ENCODE measurements around the gene NKX1-1. TPM values are rescaled to one million over a fixed set of nuclear protein-coding genes. Genes with fewer than 3 reads are reported as not detected.

The NKX1-1 gene
- polyA plus RNA-seq, 1 donor from 2014 or later = not detected

DNA sequence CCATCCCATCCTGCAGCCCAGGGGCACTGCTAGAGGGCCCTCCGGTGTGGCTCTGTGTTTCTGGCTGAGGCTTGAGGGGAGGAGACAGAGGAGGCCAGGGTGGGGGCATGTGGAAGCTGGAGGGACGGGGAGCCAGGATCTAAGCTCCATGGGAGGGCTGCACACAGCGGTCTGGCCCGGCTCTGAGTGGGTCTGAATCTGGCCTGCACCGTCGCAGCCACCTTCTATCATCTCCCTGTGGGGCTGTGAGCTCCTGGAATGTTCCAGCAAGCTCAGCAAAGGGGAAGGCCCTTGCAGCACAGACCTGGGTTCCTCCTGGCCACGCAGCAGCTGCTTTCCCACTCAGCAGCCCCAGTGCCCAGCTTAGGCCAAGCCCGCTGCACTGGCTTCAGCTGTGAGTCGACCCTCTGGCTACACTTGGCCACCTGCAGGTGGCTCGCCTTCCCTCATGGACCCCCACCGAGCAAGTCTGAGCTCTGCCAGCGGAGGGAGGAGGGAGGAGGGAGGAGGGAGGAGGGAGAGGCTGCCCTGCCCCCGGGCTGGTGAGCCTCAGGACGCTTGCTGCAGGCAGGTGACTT lies 5.3 kb downstream of the NKX1-1 start:
- Histone ChIP-seq H3F3A (ENCODE audit: insufficient read depth, low read length, poor library complexity, severe bottlenecking) (no peaks in the 10 kb centered on the region), H3K27me3 (ENCODE audit: insufficient read depth, low read depth, low read length) (peaks cover 55% of the 10 kb centered on the region)

DNA sequence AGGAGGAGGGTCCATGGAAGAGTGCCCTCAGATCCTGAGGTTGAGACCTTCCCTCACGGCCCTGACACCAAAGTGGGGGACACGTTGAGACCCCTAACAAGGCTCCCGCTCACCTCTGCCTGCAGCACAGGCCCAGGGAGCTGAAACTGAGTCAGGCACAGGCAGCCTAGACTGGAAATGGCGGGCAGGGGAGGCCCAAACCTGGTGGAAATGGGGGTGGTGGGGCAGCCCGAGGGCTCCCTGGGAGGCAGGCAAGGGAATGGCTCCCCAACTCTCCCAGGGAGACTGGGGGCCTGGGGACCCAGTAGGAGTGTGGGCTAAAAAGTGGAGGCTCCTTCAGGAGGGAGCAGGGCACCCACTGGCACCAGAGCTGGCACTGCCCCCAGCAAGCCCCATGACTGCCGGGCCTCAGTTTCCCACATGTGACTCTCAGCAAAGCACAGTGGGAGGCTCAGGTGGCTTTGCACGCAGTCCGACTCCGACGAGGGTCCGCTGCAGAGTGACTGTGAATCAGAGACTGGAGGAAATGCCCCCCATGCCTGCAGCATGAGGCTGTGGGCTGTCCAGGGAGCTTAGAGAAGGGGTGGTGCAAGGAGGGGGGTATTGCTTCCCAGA lies 5.9 kb downstream of the NKX1-1 start:
- H4K20me1 ChIP-seq (ENCODE audit: insufficient read depth) = no peaks in the 10 kb centered on the region
- H3K9me2 ChIP-seq (ENCODE audit: insufficient read depth, low read length) = no peaks in the 10 kb centered on the region
- TF ChIP-seq POLR2AphosphoS5 (IDR thresholded peaks at IDR 0.05) (no peak), TAF1 (IDR thresholded peaks at IDR 0.05; ENCODE audit: low read depth) (no peak), MXI1 (conservative IDR thresholded peaks at IDR 0.05; ENCODE audit: poor library complexity, severe bottlenecking) (no peak), SMC3 (conservative IDR thresholded peaks at IDR 0.05; ENCODE audit: poor library complexity) (no peak), EP300 (conservative IDR thresholded peaks at IDR 0.05; ENCODE audit: poor library complexity, severe bottlenecking) (no peak), EZH2 (IDR thresholded peaks at IDR 0.05; ENCODE audit: borderline replicate concordance, insufficient read depth, low read length, poor library complexity, severe bottlenecking) (no peak), RAD21 (conservative IDR thresholded peaks at IDR 0.05) (no peak)
- TF ChIP-seq, protein P1, sequence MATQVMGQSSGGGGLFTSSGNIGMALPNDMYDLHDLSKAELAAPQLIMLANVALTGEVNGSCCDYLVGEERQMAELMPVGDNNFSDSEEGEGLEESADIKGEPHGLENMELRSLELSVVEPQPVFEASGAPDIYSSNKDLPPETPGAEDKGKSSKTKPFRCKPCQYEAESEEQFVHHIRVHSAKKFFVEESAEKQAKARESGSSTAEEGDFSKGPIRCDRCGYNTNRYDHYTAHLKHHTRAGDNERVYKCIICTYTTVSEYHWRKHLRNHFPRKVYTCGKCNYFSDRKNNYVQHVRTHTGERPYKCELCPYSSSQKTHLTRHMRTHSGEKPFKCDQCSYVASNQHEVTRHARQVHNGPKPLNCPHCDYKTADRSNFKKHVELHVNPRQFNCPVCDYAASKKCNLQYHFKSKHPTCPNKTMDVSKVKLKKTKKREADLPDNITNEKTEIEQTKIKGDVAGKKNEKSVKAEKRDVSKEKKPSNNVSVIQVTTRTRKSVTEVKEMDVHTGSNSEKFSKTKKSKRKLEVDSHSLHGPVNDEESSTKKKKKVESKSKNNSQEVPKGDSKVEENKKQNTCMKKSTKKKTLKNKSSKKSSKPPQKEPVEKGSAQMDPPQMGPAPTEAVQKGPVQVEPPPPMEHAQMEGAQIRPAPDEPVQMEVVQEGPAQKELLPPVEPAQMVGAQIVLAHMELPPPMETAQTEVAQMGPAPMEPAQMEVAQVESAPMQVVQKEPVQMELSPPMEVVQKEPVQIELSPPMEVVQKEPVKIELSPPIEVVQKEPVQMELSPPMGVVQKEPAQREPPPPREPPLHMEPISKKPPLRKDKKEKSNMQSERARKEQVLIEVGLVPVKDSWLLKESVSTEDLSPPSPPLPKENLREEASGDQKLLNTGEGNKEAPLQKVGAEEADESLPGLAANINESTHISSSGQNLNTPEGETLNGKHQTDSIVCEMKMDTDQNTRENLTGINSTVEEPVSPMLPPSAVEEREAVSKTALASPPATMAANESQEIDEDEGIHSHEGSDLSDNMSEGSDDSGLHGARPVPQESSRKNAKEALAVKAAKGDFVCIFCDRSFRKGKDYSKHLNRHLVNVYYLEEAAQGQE (IDR thresholded peaks at IDR 0.05; ENCODE audit: borderline replicate concordance) = no peak
- TF ChIP-seq, protein P2, sequence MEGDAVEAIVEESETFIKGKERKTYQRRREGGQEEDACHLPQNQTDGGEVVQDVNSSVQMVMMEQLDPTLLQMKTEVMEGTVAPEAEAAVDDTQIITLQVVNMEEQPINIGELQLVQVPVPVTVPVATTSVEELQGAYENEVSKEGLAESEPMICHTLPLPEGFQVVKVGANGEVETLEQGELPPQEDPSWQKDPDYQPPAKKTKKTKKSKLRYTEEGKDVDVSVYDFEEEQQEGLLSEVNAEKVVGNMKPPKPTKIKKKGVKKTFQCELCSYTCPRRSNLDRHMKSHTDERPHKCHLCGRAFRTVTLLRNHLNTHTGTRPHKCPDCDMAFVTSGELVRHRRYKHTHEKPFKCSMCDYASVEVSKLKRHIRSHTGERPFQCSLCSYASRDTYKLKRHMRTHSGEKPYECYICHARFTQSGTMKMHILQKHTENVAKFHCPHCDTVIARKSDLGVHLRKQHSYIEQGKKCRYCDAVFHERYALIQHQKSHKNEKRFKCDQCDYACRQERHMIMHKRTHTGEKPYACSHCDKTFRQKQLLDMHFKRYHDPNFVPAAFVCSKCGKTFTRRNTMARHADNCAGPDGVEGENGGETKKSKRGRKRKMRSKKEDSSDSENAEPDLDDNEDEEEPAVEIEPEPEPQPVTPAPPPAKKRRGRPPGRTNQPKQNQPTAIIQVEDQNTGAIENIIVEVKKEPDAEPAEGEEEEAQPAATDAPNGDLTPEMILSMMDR (IDR thresholded peaks at IDR 0.05; ENCODE audit: poor library complexity, severe bottlenecking) = no peak
- H2AFZ ChIP-seq (ENCODE audit: low read depth, low read length) = no peak overlapping the region
- no peak overlapping the region for H3K4me2 ChIP-seq (ENCODE audit: low read length)
- peaks cover 48% of the 10 kb centered on the region for H3K27me3 ChIP-seq (ENCODE audit: insufficient read depth, low read depth, low read length)
- no peak overlapping the region for H3K4me3 ChIP-seq (ENCODE audit: low read length)
- H3F3A ChIP-seq (ENCODE audit: insufficient read depth, low read length, poor library complexity, severe bottlenecking) = no peaks in the 10 kb centered on the region
- H3K9ac ChIP-seq (ENCODE audit: low read length) = no peak overlapping the region
- no peaks in the 10 kb centered on the region for H3K36me3 ChIP-seq (ENCODE audit: insufficient read depth, low read length)
- H3K27ac ChIP-seq (ENCODE audit: low read length) = no peak overlapping the region
- no peaks in the 10 kb centered on the region for H3K79me2 ChIP-seq (replicated peaks; ENCODE audit: insufficient read depth, low read length)
- peaks cover 35% of the 10 kb centered on the region for H3K9me3 ChIP-seq (ENCODE audit: low read length)

More for the DNA sequence above, 5.3 kb downstream of the NKX1-1 start:
- H4K20me1 ChIP-seq (ENCODE audit: insufficient read depth) = no peaks in the 10 kb centered on the region
- H3K79me2 ChIP-seq (replicated peaks; ENCODE audit: insufficient read depth, low read length) = no peaks in the 10 kb centered on the region
- TF ChIP-seq RAD21 (conservative IDR thresholded peaks at IDR 0.05) (no peak), EP300 (conservative IDR thresholded peaks at IDR 0.05; ENCODE audit: poor library complexity, severe bottlenecking) (no peak), MXI1 (conservative IDR thresholded peaks at IDR 0.05; ENCODE audit: poor library complexity, severe bottlenecking) (no peak), POLR2AphosphoS5 (IDR thresholded peaks at IDR 0.05) (no peak), TAF1 (IDR thresholded peaks at IDR 0.05; ENCODE audit: low read depth) (no peak), EZH2 (IDR thresholded peaks at IDR 0.05; ENCODE audit: borderline replicate concordance, insufficient read depth, low read length, poor library complexity, severe bottlenecking) (no peak), SMC3 (conservative IDR thresholded peaks at IDR 0.05; ENCODE audit: poor library complexity) (no peak)
- TF ChIP-seq, protein P1 (IDR thresholded peaks at IDR 0.05; ENCODE audit: borderline replicate concordance) = no peak
- H3K36me3 ChIP-seq (ENCODE audit: insufficient read depth, low read length) = no peaks in the 10 kb centered on the region
- no peak overlapping the region for H3K9ac ChIP-seq (ENCODE audit: low read length)
- H3K4me2 ChIP-seq (ENCODE audit: low read length) = no peak overlapping the region
- peaks cover 38% of the 10 kb centered on the region for H3K9me3 ChIP-seq (ENCODE audit: low read length)
- H2AFZ ChIP-seq (ENCODE audit: low read depth, low read length) = no peak overlapping the region
- H3K27ac ChIP-seq (ENCODE audit: low read length) = no peak overlapping the region
- no peak overlapping the region for H3K4me3 ChIP-seq (ENCODE audit: low read length)
- H3K9me2 ChIP-seq (ENCODE audit: insufficient read depth, low read length) = no peaks in the 10 kb centered on the region

Data from neural cell (in vitro differentiated cells).